Measurements from ENCODE around the gene DCLK3.

Gene DCLK3

GRCh38 chr3:36762918-36763849 lies 1.2 kb downstream of the DCLK3 start:
- DNase-seq: no peak

GRCh38 chr3:36761779-36762178 lies 2.6 kb downstream of the DCLK3 start:
- DNase-seq: no peak

- DNase-seq: no peak
Observed at GRCh38 chr3:36756269-36756668, 8.1 kb downstream of the DCLK3 start.

- DNase-seq: no peak
Observed at GRCh38 chr3:36751326-36751725, 13.0 kb downstream of the DCLK3 start.

- no peak for DNase-seq
Observed at GRCh38 chr3:36750737-36751136, 13.6 kb downstream of the DCLK3 start.

- DNase-seq: no peak
Observed at GRCh38 chr3:36744763-36745162, 19.6 kb downstream of the DCLK3 start.

- no peak for DNase-seq
Observed at GRCh38 chr3:36743826-36744225, 20.5 kb downstream of the DCLK3 start.

- DNase-seq: no peak
Observed at GRCh38 chr3:36741285-36741684, 23.1 kb downstream of the DCLK3 start.

- DNase-seq: no peak
Observed at GRCh38 chr3:36740787-36741186, 23.6 kb downstream of the DCLK3 start.

GRCh38 chr3:36738702-36739101 lies 25.7 kb downstream of the DCLK3 start:
- no peak for DNase-seq

- no peak for DNase-seq
Observed at GRCh38 chr3:36736301-36736700, 28.1 kb downstream of the DCLK3 start.

GRCh38 chr3:36734742-36735141 lies 29.6 kb downstream of the DCLK3 start:
- no peak for DNase-seq

- no peak for DNase-seq
Observed at GRCh38 chr3:36733723-36734122, 30.6 kb downstream of the DCLK3 start.

GRCh38 chr3:36733162-36733696 lies 31.1 kb downstream of the DCLK3 start:
- DNase-seq: no peak

GRCh38 chr3:36730966-36731365 lies 33.4 kb downstream of the DCLK3 start:
- no peak for DNase-seq

GRCh38 chr3:36729204-36730056 lies 34.9 kb downstream of the DCLK3 start:
- peak; percentile 51 for DNase-seq

GRCh38 chr3:36714343-36715086 lies 49.8 kb downstream of the DCLK3 start:
- no peak for DNase-seq

GRCh38 chr3:36713904-36714303 lies 50.4 kb downstream of the DCLK3 start:
- no peak for DNase-seq

- no peak for DNase-seq
Observed at GRCh38 chr3:36710606-36711005, 53.7 kb downstream of the DCLK3 start.

GRCh38 chr3:36709826-36710365 lies 54.5 kb downstream of the DCLK3 start:
- DNase-seq: no peak

- no peak for DNase-seq
Observed at GRCh38 chr3:36709281-36709680, 55.1 kb downstream of the DCLK3 start.

- no peak for DNase-seq
Observed at GRCh38 chr3:36707623-36708409, 56.5 kb downstream of the DCLK3 start.

Measured in NCI-H510A treated with DMSO at 0.1 percent for 48 hours (cell line).